Measurements from ENCODE around the gene IL24. TPM values are rescaled to one million over a fixed set of nuclear protein-coding genes. Genes with fewer than 3 reads are reported as not detected.

IL24 gene
- total RNA-seq, 4 donors from 2014 or later = not detected

GRCh38 chr1:206912445-206913095 lies 15.3 kb downstream of the IL24 start:
- TF ChIP-seq CTCF (IDR thresholded peaks at IDR 0.05; ENCODE audit: low read depth) = no peak

GRCh38 chr1:206913766-206914537 lies 16.7 kb downstream of the IL24 start:
- no peak for TF ChIP-seq CTCF (IDR thresholded peaks at IDR 0.05; ENCODE audit: low read depth)

GRCh38 chr1:206915030-206915735 lies 17.9 kb downstream of the IL24 start:
- no peak for TF ChIP-seq CTCF (IDR thresholded peaks at IDR 0.05; ENCODE audit: low read depth)

DNA sequence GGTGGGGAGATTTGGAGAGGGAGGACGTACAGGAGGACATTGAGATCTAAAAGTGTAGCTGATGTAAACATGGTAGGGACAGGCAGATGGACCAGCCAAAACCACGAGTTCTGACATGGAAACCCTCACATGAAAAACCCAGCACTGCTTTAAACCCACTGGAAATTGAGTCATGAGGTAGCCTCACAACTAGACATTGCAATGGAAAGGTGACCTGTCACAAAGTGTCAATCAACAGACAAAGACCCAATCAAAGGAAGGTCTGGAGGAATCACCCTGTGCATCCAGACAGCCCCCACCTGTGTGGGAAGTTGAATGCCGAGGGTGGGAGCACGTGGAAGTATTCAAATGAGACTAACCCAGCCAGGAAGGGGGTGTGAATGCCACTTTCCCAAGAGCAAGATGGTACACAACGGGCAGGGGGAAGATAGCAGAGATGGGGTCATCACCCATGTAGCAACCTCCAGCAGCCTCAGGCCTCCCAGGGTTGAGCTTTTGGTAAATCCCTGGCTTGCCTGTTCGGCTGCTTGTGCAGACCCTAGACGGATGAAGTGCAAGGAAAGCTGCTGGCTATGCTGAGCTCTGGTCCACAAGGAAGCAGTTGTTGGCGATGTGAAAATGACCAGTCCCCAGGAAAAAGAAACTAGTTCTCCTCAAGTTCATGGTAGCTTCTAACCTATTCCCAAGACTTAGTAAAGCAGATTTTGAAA lies 18.9 kb downstream of the IL24 start:
- no peak for TF ChIP-seq CTCF (IDR thresholded peaks at IDR 0.05; ENCODE audit: low read depth)

DNA sequence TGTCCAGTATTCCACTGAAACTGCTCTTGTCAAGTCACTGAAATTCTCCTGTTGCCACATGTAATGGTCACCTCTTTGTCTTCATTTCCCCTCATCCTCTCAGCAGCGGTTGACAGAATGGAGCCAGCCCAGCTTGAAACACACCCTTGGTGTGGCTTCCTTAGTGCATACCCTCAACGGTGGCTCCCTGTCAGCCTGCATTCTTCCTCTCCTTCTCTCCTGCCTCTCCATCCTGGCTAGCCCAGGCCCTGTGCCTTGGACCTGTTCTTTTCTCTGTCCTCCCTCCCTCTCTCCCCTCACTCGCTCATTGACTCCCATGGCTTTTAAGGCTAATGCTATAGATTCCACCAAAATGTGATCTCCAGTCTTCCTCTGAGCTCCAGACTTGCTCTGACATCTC lies 20.8 kb downstream of the IL24 start:
- TF ChIP-seq CTCF (IDR thresholded peaks at IDR 0.05; ENCODE audit: low read depth) = no peak

GRCh38 chr1:206921772-206922265 lies 24.6 kb downstream of the IL24 start, which contains the start of gene FCMR:
Gene FCMR, minus strand, starts transcription at chr1:206921941. Its CDS starts 87 bp downstream, at chr1:206921854.
- TF ChIP-seq CTCF (IDR thresholded peaks at IDR 0.05; ENCODE audit: low read depth) = no peak

All from subcutaneous adipose tissue (tissue), 4 donors.